H9 (cell line): ENCODE data around the gene SRGAP1. TPM values are rescaled to one million over a fixed set of nuclear protein-coding genes. Genes with fewer than 3 reads are reported as not detected.
A peak's percentile ranks its signal among the peaks of the same experiment; 100 is the strongest.

Source experiments
- DNase-seq: peaks from one replicate; pipeline ENCODE4 v3.0.0-alpha.2; 2017
- H2AFZ ChIP-seq: one replicate; pipeline ENCODE4 v1.6.1; 2013; ENCODE audit warnings: mild to moderate bottlenecking, low read length, control low read depth, moderate library complexity
- H2AK5ac ChIP-seq: 2 replicates; pipeline ENCODE4 v1.6.1; 2013; ENCODE audit warnings: low read length, control low read depth, mixed read lengths; ENCODE audit not compliant: insufficient read length
- H2BK120ac ChIP-seq: one replicate; pipeline ENCODE4 v1.6.1; 2013; ENCODE audit warnings: low read depth, mild to moderate bottlenecking, low read length, control low read depth, inconsistent platforms; ENCODE audit not compliant: poor library complexity, severe bottlenecking
- H2BK12ac ChIP-seq: 2 replicates; pipeline ENCODE4 v1.6.1; 2013; ENCODE audit warnings: low read length, control low read depth, mixed read lengths, low read depth; ENCODE audit not compliant: insufficient read length
- H2BK15ac ChIP-seq: 2 replicates; pipeline ENCODE4 v1.6.1; 2013; ENCODE audit warnings: low read depth, low read length, control low read depth
- H2BK20ac ChIP-seq: one replicate; pipeline ENCODE4 v1.6.1; 2013; ENCODE audit warnings: low read depth, mild to moderate bottlenecking, low read length, control low read depth, inconsistent platforms; ENCODE audit not compliant: poor library complexity, severe bottlenecking
- H2BK5ac ChIP-seq: 2 replicates; pipeline ENCODE4 v1.6.1; 2013; ENCODE audit warnings: low read length, control low read depth, mixed read lengths; ENCODE audit not compliant: insufficient read length
- H3K14ac ChIP-seq: 2 replicates; pipeline ENCODE4 v1.6.1; 2013; ENCODE audit warnings: low read length, control low read depth; ENCODE audit not compliant: insufficient read depth
- H3K18ac ChIP-seq: 2 replicates; pipeline ENCODE4 v1.6.1; 2013; ENCODE audit warnings: low read depth, mild to moderate bottlenecking, mixed read lengths, low read length, control low read depth; ENCODE audit not compliant: insufficient read length
- H3K23ac ChIP-seq: 2 replicates; pipeline ENCODE4 v1.6.1; 2013; ENCODE audit warnings: low read length, control low read depth, mixed read lengths, low read depth; ENCODE audit not compliant: insufficient read length
- H3K23me2 ChIP-seq: 2 replicates; pipeline ENCODE4 v1.6.1; 2013; ENCODE audit warnings: low read depth, mild to moderate bottlenecking, mixed read lengths, low read length, control low read depth; ENCODE audit not compliant: insufficient read length, poor library complexity, severe bottlenecking
- H3K27ac ChIP-seq: 2 replicates; pipeline ENCODE4 v1.5.1; 2013; ENCODE audit warnings: low read length, control low read depth, mixed read lengths, low read depth; ENCODE audit not compliant: insufficient read length
- H3K27me3 ChIP-seq: 2 replicates; pipeline ENCODE4 v1.6.1; 2013; ENCODE audit warnings: low read length, control low read depth, inconsistent platforms; ENCODE audit not compliant: insufficient read depth
- H3K4ac ChIP-seq: 2 replicates; pipeline ENCODE4 v1.6.1; 2013; ENCODE audit warnings: low read depth, mild to moderate bottlenecking, control low read depth, inconsistent platforms, low read length, moderate library complexity
- H3K4me1 ChIP-seq: 2 replicates; pipeline ENCODE4 v1.6.1; 2013; ENCODE audit warnings: low read length, control low read depth, inconsistent platforms; ENCODE audit not compliant: insufficient read depth
- H3K4me2 ChIP-seq: 2 replicates; pipeline ENCODE4 v1.6.1; 2013; ENCODE audit warnings: low read length, control low read depth, mixed read lengths; ENCODE audit not compliant: insufficient read length, insufficient read depth
- H3K56ac ChIP-seq: 2 replicates; pipeline ENCODE4 v1.6.1; 2013; ENCODE audit warnings: low read depth, mild to moderate bottlenecking, mixed read lengths, low read length, control low read depth; ENCODE audit not compliant: insufficient read length
- H3K79me1 ChIP-seq: 2 replicates; pipeline ENCODE4 v1.6.1; 2013; ENCODE audit warnings: low read depth, mild to moderate bottlenecking, moderate library complexity, low read length, control low read depth, inconsistent platforms; ENCODE audit not compliant: insufficient read depth, poor library complexity, severe bottlenecking
- H3K79me2 ChIP-seq: 2 replicates; pipeline ENCODE4 v1.6.1; 2013; ENCODE audit warnings: low read length, control low read depth, inconsistent platforms; ENCODE audit not compliant: insufficient read depth
- H3K9ac ChIP-seq: 2 replicates; pipeline ENCODE4 v1.6.1; 2013; ENCODE audit warnings: low read length, control low read depth, mixed read lengths; ENCODE audit not compliant: insufficient read length; ENCODE audit errors: extremely low read depth
- H3K9me3 ChIP-seq: one replicate; pipeline ENCODE4 v1.6.1; 2013; ENCODE audit warnings: low read depth, low read length, inconsistent platforms; ENCODE audit not compliant: control insufficient read depth
- H3T11ph ChIP-seq: one replicate; pipeline ENCODE4 v1.6.1; 2013; ENCODE audit warnings: mild to moderate bottlenecking, low read length, control low read depth, inconsistent platforms
- H4K20me1 ChIP-seq: one replicate; pipeline ENCODE4 v1.6.1; 2013; ENCODE audit not compliant: control insufficient read depth, insufficient read length, insufficient read depth
- H4K5ac ChIP-seq: 2 replicates; pipeline ENCODE4 v1.6.1; 2013; ENCODE audit warnings: low read depth, mild to moderate bottlenecking, mixed read lengths, low read length, control low read depth; ENCODE audit not compliant: insufficient read length
- H4K8ac ChIP-seq: replicated peaks from 2 replicates; pipeline ENCODE4 v1.6.1; 2013; ENCODE audit warnings: low read length, control low read depth, mixed read lengths, low read depth; ENCODE audit not compliant: insufficient read length
- H4K91ac ChIP-seq: 2 replicates; pipeline ENCODE4 v1.6.1; 2013; ENCODE audit warnings: low read depth, mild to moderate bottlenecking, moderate library complexity, mixed read lengths, low read length, control low read depth; ENCODE audit not compliant: insufficient read length
- H3K27ac Mint-ChIP-seq, 3 experiments: 2 replicates in 2 of 3; 3 replicates in 1 of 3; pipeline ENCODE4 v1.8.0; 2020 to 2021; ENCODE audit warnings: mixed read lengths in 3 of 3, mild to moderate bottlenecking in 1 of 3, moderate library complexity in 1 of 3
- H3K27me3 Mint-ChIP-seq: 2 replicates; pipeline ENCODE4 v1.8.0; 2021; ENCODE audit warnings: low read depth, mild to moderate bottlenecking, moderate library complexity, mixed read lengths
- H3K36me3 Mint-ChIP-seq, 3 experiments: 2 replicates in 2 of 3; 3 replicates in 1 of 3; pipeline ENCODE4 v1.8.0; 2020 to 2021; ENCODE audit warnings: low read depth in 3 of 3, mixed read lengths in 3 of 3; ENCODE audit not compliant: insufficient read depth in 1 of 3
- H3K4me1 Mint-ChIP-seq, 2 experiments: 2 replicates each; pipeline ENCODE4 v1.8.0; 2020; ENCODE audit warnings: mixed read lengths in 2 of 2
- H3K4me3 Mint-ChIP-seq, 2 experiments: 2 replicates in 1 of 2; 3 replicates in 1 of 2; pipeline ENCODE4 v1.8.0; 2020 to 2021; ENCODE audit warnings: mild to moderate bottlenecking in 2 of 2, mixed read lengths in 2 of 2, moderate library complexity in 1 of 2
- H3K9me3 Mint-ChIP-seq, 2 experiments: 2 replicates in 1 of 2; 3 replicates in 1 of 2; pipeline ENCODE4 v1.8.0; 2020; ENCODE audit warnings: mild to moderate bottlenecking in 2 of 2, mixed read lengths in 2 of 2, moderate library complexity in 1 of 2
- WGBS: extraction: QIAGEN DNeasy Blood & Tissue Kit; methylation state at CpG from one replicate; pipeline ENCODE4 v1.1.7; 2013; ENCODE audit warnings: missing lambda C conversion rate, low lambda C conversion rate, mixed read lengths; ENCODE audit not compliant: insufficient read length; ENCODE audit errors: extremely low coverage; 5-methylcytosine and 5-hydroxymethylcytosine counted together
- total RNA-seq: library from RNA; stranded (reverse); gene quantifications from 2 replicates; pipeline ENCODE4 v1.2.1, GENCODE V29; 2021
- TF ChIP-seq, protein P1 (sequence below): fragments of 200-600 bp; sonication (generic); conservative IDR thresholded peaks from 3 replicates; pipeline ENCODE4 v1.8.0; 2021; ENCODE audit warnings: antibody characterized with exemption, mild to moderate bottlenecking

Gene SRGAP1
- total RNA-seq, 1 experiment from 2014 or later: 4.8 TPM

DNA sequence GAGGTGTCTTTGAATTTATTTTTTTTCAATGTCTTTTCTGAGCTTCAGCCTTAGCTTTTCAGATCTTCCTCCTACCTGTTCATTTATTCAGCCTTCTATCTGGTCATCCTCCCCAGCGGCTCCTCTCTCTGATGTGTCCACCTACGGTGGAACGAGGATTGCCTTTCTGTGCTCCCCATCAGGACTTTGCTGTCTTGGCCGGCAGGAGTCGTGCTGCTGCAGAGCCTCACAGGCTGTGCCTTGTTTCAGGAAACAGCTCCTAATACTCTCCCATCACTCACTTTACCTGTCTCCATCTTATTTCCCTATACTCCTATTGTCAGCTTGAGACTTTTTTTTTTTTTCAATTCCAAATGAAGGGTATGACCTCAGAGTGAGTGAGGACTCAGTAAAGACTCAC lies 300.7 kb downstream of the SRGAP1 start:
- H3K23me2 ChIP-seq: no peaks in the 10 kb centered on the region
- no peak overlapping the region for H3K9ac ChIP-seq
- no peak overlapping the region for H3K23ac ChIP-seq
- no peaks in the 10 kb centered on the region; the same call in 1 of the 2 replicates for H3K4me1 ChIP-seq
- H3K9me3 ChIP-seq: no peaks in the 10 kb centered on the region
- H2BK12ac ChIP-seq: no peak overlapping the region
- Mint-ChIP-seq H3K4me1 (0 out of 4 replicates have a peak, but pooled peaks cover 2 to 5% of the 10 kb centered on the region in 2 experiments), H3K36me3 (peaks cover 4 to 6% (median 5%) of the 10 kb centered on the region in 3 experiments; a peak in 4 of 7 replicates), H3K27ac (peak overlapping the region in 1 of 3 experiments; percentile 15; a peak in 2 of 7 replicates), H3K9me3 (no peaks in the 10 kb centered on the region), H3K27me3 (no peaks in the 10 kb centered on the region), H3K4me3 (no peak overlapping the region)
- H2BK5ac ChIP-seq: no peak overlapping the region
- H2BK15ac ChIP-seq: no peak overlapping the region
- no peak overlapping the region for H4K5ac ChIP-seq
- H3K79me1 ChIP-seq: no peaks in the 10 kb centered on the region
- no peak overlapping the region for H3K4ac ChIP-seq
- no peak overlapping the region for H3K56ac ChIP-seq
- H3K27me3 ChIP-seq: no peaks in the 10 kb centered on the region
- H3K18ac ChIP-seq: no peak overlapping the region
- no peaks in the 10 kb centered on the region for H4K20me1 ChIP-seq
- H2AFZ ChIP-seq: no peak overlapping the region
- no peak overlapping the region for H2AK5ac ChIP-seq
- no peak for DNase-seq
- no peak overlapping the region for H3T11ph ChIP-seq
- no peak overlapping the region for H2BK120ac ChIP-seq
- no peak overlapping the region for H3K27ac ChIP-seq
- no peak overlapping the region for H3K4me2 ChIP-seq
- TF ChIP-seq, protein P1, sequence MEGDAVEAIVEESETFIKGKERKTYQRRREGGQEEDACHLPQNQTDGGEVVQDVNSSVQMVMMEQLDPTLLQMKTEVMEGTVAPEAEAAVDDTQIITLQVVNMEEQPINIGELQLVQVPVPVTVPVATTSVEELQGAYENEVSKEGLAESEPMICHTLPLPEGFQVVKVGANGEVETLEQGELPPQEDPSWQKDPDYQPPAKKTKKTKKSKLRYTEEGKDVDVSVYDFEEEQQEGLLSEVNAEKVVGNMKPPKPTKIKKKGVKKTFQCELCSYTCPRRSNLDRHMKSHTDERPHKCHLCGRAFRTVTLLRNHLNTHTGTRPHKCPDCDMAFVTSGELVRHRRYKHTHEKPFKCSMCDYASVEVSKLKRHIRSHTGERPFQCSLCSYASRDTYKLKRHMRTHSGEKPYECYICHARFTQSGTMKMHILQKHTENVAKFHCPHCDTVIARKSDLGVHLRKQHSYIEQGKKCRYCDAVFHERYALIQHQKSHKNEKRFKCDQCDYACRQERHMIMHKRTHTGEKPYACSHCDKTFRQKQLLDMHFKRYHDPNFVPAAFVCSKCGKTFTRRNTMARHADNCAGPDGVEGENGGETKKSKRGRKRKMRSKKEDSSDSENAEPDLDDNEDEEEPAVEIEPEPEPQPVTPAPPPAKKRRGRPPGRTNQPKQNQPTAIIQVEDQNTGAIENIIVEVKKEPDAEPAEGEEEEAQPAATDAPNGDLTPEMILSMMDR: 0 out of 3 replicates have a peak, but pooled peaks have one; percentile 18
- H4K8ac ChIP-seq: no peak overlapping the region
- no peak overlapping the region for H3K14ac ChIP-seq
- H4K91ac ChIP-seq: no peak overlapping the region
- H2BK20ac ChIP-seq: no peak overlapping the region
- H3K79me2 ChIP-seq: no peaks in the 10 kb centered on the region
- WGBS: no CpG with 5 or more reads among the region's 5 CpGs
